Colonic mucosa (tissue), 4 donors: ENCODE measurements around the gene LHX4. TPM values are rescaled to one million over a fixed set of nuclear protein-coding genes. Genes with fewer than 3 reads are reported as not detected.

Experiments used
- DNase-seq: peaks from one replicate; pipeline ENCODE4 v3.0.0-alpha.2; 2020
- H3K27ac ChIP-seq: fragments of 200-600 bp; one replicate; pipeline ENCODE4 v1.8.0; 2021
- H3K27me3 ChIP-seq: fragments of 200-600 bp; one replicate; pipeline ENCODE4 v1.8.0; 2021
- H3K36me3 ChIP-seq: fragments of 200-600 bp; one replicate; pipeline ENCODE4 v1.8.0; 2021
- H3K4me1 ChIP-seq: fragments of 200-600 bp; one replicate; pipeline ENCODE4 v1.8.0; 2021; ENCODE audit warnings: mild to moderate bottlenecking
- H3K4me3 ChIP-seq: fragments of 200-600 bp; one replicate; pipeline ENCODE4 v1.8.0; 2021
- H3K9ac ChIP-seq, 2 donors: one replicate each; pipeline ENCODE4 v1.7.0; 2013; ENCODE audit warnings: control low read depth in 2 of 2, low read depth in 2 of 2, low read length in 2 of 2
- H3K9me3 ChIP-seq: fragments of 200-600 bp; one replicate; pipeline ENCODE4 v1.8.0; 2021
- intact Hi-C: fragments of 100-400 bp; cut with DNase I; formaldehyde crosslinking; loops from one replicate; pipeline ENCODE4 v1.14.1; 2022
- total RNA-seq, 2 donors: library from RNA; stranded (reverse); fragmentation: NEBNext Ultra II Directional in 1 of 2; extraction: Animal tissue kit (Norgen Biotek cat#: 25700) in 1 of 2; gene quantifications; one replicate each; pipeline ENCODE4 v1.2.1, GENCODE V29; 2021
- TF ChIP-seq, protein P1 (sequence below): fragments of 200-600 bp; IDR thresholded peaks from one replicate; pipeline ENCODE4 v1.8.0; 2022; ENCODE audit warnings: antibody characterized with exemption, mild to moderate bottlenecking
- donor health status: healthy.
- donor health status: DM: no; HTN: no; CAD: no.
- donor health status: DM: no; HTN: no; CAD: no.

The LHX4 gene
- total RNA-seq, 2 donors from 2014 or later: 0.74 to 0.77 TPM

DNA sequence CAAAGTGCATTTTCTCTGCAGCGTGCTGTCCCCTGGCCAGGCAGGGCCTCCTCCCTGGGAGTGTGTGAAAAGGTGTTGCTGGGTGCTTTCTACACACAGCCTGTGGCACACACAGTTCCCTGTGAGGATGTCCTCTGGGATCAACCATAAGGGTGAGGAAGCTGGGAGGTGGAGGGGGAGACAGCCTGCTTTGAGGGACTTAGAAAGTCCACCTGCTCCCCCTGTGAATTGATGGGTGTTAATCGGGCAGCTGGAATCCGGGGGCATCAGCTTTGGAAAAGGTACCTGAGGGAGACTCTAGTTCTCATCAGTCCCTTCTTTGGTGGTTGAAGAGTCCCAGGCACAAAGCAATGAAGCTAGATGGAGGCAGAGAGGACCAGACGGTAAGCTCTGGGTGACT, 35.8 kb downstream of the LHX4 start:
- H3K27me3 ChIP-seq: no peaks in the 10 kb centered on the region
- no peaks in the 10 kb centered on the region for H3K4me1 ChIP-seq
- H3K9me3 ChIP-seq: no peaks in the 10 kb centered on the region
- H3K27ac ChIP-seq: no peak overlapping the region
- no peak overlapping the region for H3K4me3 ChIP-seq
- no peak overlapping the region for H3K9ac ChIP-seq
- TF ChIP-seq, protein P1, sequence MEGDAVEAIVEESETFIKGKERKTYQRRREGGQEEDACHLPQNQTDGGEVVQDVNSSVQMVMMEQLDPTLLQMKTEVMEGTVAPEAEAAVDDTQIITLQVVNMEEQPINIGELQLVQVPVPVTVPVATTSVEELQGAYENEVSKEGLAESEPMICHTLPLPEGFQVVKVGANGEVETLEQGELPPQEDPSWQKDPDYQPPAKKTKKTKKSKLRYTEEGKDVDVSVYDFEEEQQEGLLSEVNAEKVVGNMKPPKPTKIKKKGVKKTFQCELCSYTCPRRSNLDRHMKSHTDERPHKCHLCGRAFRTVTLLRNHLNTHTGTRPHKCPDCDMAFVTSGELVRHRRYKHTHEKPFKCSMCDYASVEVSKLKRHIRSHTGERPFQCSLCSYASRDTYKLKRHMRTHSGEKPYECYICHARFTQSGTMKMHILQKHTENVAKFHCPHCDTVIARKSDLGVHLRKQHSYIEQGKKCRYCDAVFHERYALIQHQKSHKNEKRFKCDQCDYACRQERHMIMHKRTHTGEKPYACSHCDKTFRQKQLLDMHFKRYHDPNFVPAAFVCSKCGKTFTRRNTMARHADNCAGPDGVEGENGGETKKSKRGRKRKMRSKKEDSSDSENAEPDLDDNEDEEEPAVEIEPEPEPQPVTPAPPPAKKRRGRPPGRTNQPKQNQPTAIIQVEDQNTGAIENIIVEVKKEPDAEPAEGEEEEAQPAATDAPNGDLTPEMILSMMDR: no peak
- H3K36me3 ChIP-seq: no peaks in the 10 kb centered on the region
- intact Hi-C loops: no loop called here
- no peak for DNase-seq

- DNase-seq: no peak
- intact Hi-C loops: no loop called here
- H3K9me3 ChIP-seq: no peaks in the 10 kb centered on the region
Measured at GRCh38 chr1:180266275-180267210, 36.5 kb downstream of the LHX4 start.

GRCh38 chr1:180267211-180267561, 37.1 kb downstream of the LHX4 start:
- H3K27ac ChIP-seq: no peak overlapping the region
- no peak overlapping the region for H3K9ac ChIP-seq
- intact Hi-C loops: no loop called here
- no peaks in the 10 kb centered on the region for H3K36me3 ChIP-seq
- no peak for DNase-seq
- H3K4me1 ChIP-seq: peaks cover 6% of the 10 kb centered on the region
- no peaks in the 10 kb centered on the region for H3K27me3 ChIP-seq
- no peak overlapping the region for H3K4me3 ChIP-seq
- H3K9me3 ChIP-seq: no peaks in the 10 kb centered on the region
- TF ChIP-seq, protein P1: no peak

More at GRCh38 chr1:180266275-180267210, 36.5 kb downstream of the LHX4 start:
- TF ChIP-seq, protein P1: no peak
- H3K27ac ChIP-seq: no peak overlapping the region
- no peak overlapping the region for H3K4me3 ChIP-seq
- H3K36me3 ChIP-seq: no peaks in the 10 kb centered on the region
- no peak overlapping the region for H3K9ac ChIP-seq
- H3K27me3 ChIP-seq: no peaks in the 10 kb centered on the region
- H3K4me1 ChIP-seq: peaks cover 3% of the 10 kb centered on the region

DNA sequence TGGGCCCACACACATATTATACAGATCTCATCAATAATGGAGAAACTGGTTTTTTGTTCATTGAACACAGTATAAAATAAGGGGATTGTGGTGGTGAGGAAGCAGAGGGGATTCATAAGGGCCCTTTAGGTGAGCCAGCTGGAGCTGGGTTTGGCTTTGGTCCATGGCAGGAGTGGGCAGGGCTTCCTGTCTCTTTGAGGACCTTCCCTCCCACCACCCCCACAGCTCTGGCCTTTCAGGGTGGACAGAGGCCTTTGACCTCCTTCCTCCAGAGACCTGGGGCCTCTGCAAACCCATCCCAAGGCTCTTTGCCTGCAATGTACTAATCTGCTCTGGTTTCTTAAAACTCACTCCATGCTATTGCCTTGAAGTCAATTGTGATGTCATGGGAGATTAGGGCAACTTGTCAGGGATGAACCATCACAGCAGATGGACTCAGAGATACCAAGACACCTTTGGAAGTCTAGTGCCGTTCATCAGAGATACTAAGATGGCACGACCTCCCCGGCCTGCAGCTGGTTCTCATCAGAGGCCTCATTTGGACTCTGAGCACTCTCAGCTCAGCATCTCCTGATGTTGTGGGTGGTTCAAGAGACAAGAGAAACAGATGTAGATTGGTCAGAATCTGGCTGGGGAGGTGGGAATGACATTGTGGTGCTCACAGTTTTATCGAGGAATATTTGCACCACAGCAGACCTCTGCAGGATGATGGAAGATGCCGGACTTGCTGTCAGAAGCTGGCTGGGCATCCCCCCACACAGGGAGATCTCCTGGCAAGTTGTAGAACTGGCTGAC, 37.9 kb downstream of the LHX4 start:
- no peak overlapping the region for H3K27ac ChIP-seq
- H3K27me3 ChIP-seq: no peaks in the 10 kb centered on the region
- H3K4me3 ChIP-seq: no peak overlapping the region
- H3K36me3 ChIP-seq: no peaks in the 10 kb centered on the region
- intact Hi-C loops: no loop called here
- H3K9me3 ChIP-seq: no peaks in the 10 kb centered on the region
- no peak overlapping the region for H3K9ac ChIP-seq
- TF ChIP-seq, protein P1: no peak
- DNase-seq: no peak
- H3K4me1 ChIP-seq: peaks cover 6% of the 10 kb centered on the region

DNA sequence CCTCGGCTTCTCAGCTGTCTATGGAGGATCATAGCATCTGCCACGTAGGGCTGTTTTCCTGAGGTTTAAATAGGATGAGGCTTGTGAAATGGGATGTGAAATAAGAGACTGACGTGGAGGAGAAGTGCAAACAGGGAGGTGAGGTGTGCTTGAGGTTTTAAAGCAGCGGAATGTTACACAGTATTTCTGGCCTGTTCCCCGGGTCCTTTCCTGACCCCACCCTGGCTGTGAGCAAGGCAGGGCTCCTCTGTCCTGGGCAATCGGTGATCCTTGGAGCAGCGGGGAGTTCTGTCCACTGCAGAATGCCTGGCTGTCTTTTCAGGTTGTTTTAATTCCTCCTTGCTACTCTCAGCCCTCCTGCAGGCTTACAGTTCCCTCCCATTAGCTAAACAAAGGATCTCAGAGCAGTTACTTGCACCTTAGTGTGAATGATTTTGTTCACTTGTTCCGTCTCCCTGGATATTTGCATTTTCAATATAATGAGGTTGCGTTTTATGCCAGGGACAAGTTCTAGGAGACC, 38.6 kb downstream of the LHX4 start:
- TF ChIP-seq, protein P1: no peak
- DNase-seq: no peak
- H3K4me3 ChIP-seq: no peak overlapping the region
- peaks cover 6% of the 10 kb centered on the region for H3K4me1 ChIP-seq
- H3K27me3 ChIP-seq: no peaks in the 10 kb centered on the region
- H3K27ac ChIP-seq: no peak overlapping the region
- H3K9me3 ChIP-seq: no peaks in the 10 kb centered on the region
- no peak overlapping the region for H3K9ac ChIP-seq
- H3K36me3 ChIP-seq: no peaks in the 10 kb centered on the region
- intact Hi-C loops: no loop called here
